IPS-15b (cell line): ENCODE results near the gene RNU7-1.
"Not testable (repeated sequence)": the region's sequence is repeated elsewhere in the genome, so short reads cannot be mapped to it uniquely, and the experiment has no call there.

ENCODE experiments used
- H3K27me3 ChIP-seq: one replicate; pipeline ENCODE4 v1.6.1; 2013; ENCODE audit warnings: low read length; ENCODE audit not compliant: control insufficient read depth, insufficient read depth
- H3K36me3 ChIP-seq: one replicate; pipeline ENCODE4 v1.6.1; 2013; ENCODE audit warnings: low read length; ENCODE audit not compliant: control insufficient read depth, insufficient read depth
- H3K4me1 ChIP-seq: one replicate; pipeline ENCODE4 v1.6.1; 2013; ENCODE audit warnings: mild to moderate bottlenecking, low read length; ENCODE audit not compliant: control insufficient read depth, insufficient read depth
- H3K4me3 ChIP-seq: one replicate; pipeline ENCODE4 v1.5.1; 2013; ENCODE audit warnings: low read depth, low read length
- H3K9ac ChIP-seq: one replicate; pipeline ENCODE4 v1.6.1; 2013; ENCODE audit warnings: low read depth, mild to moderate bottlenecking, low read length
- H3K9me3 ChIP-seq: one replicate; pipeline ENCODE4 v1.6.1; 2013; ENCODE audit warnings: mild to moderate bottlenecking, low read length; ENCODE audit not compliant: control insufficient read depth, insufficient read depth

Gene RNU7-1

GRCh38 chr12:6943722-6944380 lies at the start of gene RNU7-1, which contains the start of gene C12orf57:
RNU7-1 (plus strand) TSS chr12:6943816.
C12orf57 (plus strand) TSS chr12:6944022; CDS start chr12:6944122, 100 bp downstream.
- Histone ChIP-seq H3K9me3 (no peaks in the 10 kb centered on the region), H3K36me3 (peaks cover 11% of the 10 kb centered on the region), H3K4me1 (peaks cover 15% of the 10 kb centered on the region), H3K4me3 (peak within 1 kb of the TSS; percentile 93), H3K27me3 (no peaks in the 10 kb centered on the region), H3K9ac (peak within 1 kb of the TSS; percentile 98)

- no peaks in the 10 kb centered on the region for H3K27me3 ChIP-seq
- no peak overlapping the region for H3K9ac ChIP-seq
- H3K9me3 ChIP-seq, result no peaks in the 10 kb centered on the region
- peaks cover 2% of the 10 kb centered on the region for H3K36me3 ChIP-seq
- peaks cover 5% of the 10 kb centered on the region for H3K4me1 ChIP-seq
- no peak overlapping the region for H3K4me3 ChIP-seq
These were observed 49.3 kb upstream of the RNU7-1 start for GRCh38 chr12:6894321-6894720.

GRCh38 chr12:6896846-6897435 lies 46.7 kb upstream of the RNU7-1 start:
- H3K4me1 ChIP-seq, result no peaks in the 10 kb centered on the region
- H3K9me3 ChIP-seq, result no peaks in the 10 kb centered on the region
- H3K36me3 ChIP-seq, result peaks cover 2% of the 10 kb centered on the region
- H3K27me3 ChIP-seq, result no peaks in the 10 kb centered on the region
- no peak overlapping the region for H3K9ac ChIP-seq
- no peak overlapping the region for H3K4me3 ChIP-seq

- peaks cover 2% of the 10 kb centered on the region for H3K36me3 ChIP-seq
- no peaks in the 10 kb centered on the region for H3K9me3 ChIP-seq
- H3K27me3 ChIP-seq, result no peaks in the 10 kb centered on the region
- H3K4me1 ChIP-seq, result peaks cover 7% of the 10 kb centered on the region
- no peak overlapping the region for H3K9ac ChIP-seq
- H3K4me3 ChIP-seq, result no peak overlapping the region
These were observed 44.2 kb upstream of the RNU7-1 start for GRCh38 chr12:6899427-6899826.

GRCh38 chr12:6899837-6900519 lies 43.6 kb upstream of the RNU7-1 start:
- Histone ChIP-seq H3K4me1 (peaks cover 9% of the 10 kb centered on the region), H3K9ac (no peak overlapping the region), H3K27me3 (no peaks in the 10 kb centered on the region), H3K36me3 (peaks cover 2% of the 10 kb centered on the region), H3K9me3 (no peaks in the 10 kb centered on the region), H3K4me3 (no peak overlapping the region)

- Histone ChIP-seq H3K36me3 (no peaks in the 10 kb centered on the region), H3K4me1 (peaks cover 15% of the 10 kb centered on the region), H3K27me3 (peaks cover 9% of the 10 kb centered on the region), H3K9ac (no peak overlapping the region), H3K4me3 (no peak overlapping the region), H3K9me3 (no peaks in the 10 kb centered on the region)
These were observed 41.2 kb upstream of the RNU7-1 start for GRCh38 chr12:6902448-6902847.

GRCh38 chr12:6903722-6904121 lies 39.9 kb upstream of the RNU7-1 start:
- no peaks in the 10 kb centered on the region for H3K9me3 ChIP-seq
- H3K4me1 ChIP-seq, result peaks cover 15% of the 10 kb centered on the region
- H3K27me3 ChIP-seq, result peaks cover 9% of the 10 kb centered on the region
- H3K36me3 ChIP-seq, result no peaks in the 10 kb centered on the region
- peak overlapping the region; percentile 86 for H3K4me3 ChIP-seq
- H3K9ac ChIP-seq, result peak overlapping the region; percentile 74

GRCh38 chr12:6904280-6905276 lies 39.0 kb upstream of the RNU7-1 start, which contains the start of gene LRRC23:
LRRC23 (plus strand) TSS chr12:6904822; CDS start chr12:6905634, 812 bp downstream.
- Histone ChIP-seq H3K36me3 (no peaks in the 10 kb centered on the region), H3K27me3 (peaks cover 9% of the 10 kb centered on the region), H3K9me3 (no peaks in the 10 kb centered on the region)

GRCh38 chr12:6905414-6906040 lies 38.1 kb upstream of the RNU7-1 start:
- peaks cover 15% of the 10 kb centered on the region for H3K4me1 ChIP-seq
- peak overlapping the region; percentile 86 for H3K4me3 ChIP-seq
- no peak overlapping the region for H3K9ac ChIP-seq
- peaks cover 9% of the 10 kb centered on the region for H3K27me3 ChIP-seq
- no peaks in the 10 kb centered on the region for H3K36me3 ChIP-seq
- no peaks in the 10 kb centered on the region for H3K9me3 ChIP-seq

More at GRCh38 chr12:6904280-6905276, 39.0 kb upstream of the RNU7-1 start, which contains the start of gene LRRC23:
- Histone ChIP-seq H3K4me3 (peak within 1 kb of the TSS; percentile 86), H3K4me1 (peaks cover 15% of the 10 kb centered on the region), H3K9ac (peak within 1 kb of the TSS; percentile 74)

- not testable (repeated sequence) for H3K9me3 ChIP-seq, H3K27me3 ChIP-seq, H3K36me3 ChIP-seq, H3K4me3 ChIP-seq, H3K9ac ChIP-seq
- H3K4me1 ChIP-seq, result peaks cover 18% of the 10 kb centered on the region
These were observed 35.5 kb upstream of the RNU7-1 start for GRCh38 chr12:6908141-6908540.
